Medulla oblongata (tissue), 1 donor: ENCODE results near the gene DNAH8.
A peak's percentile ranks its signal among the peaks of the same experiment; 100 is the strongest.

Experiments
- DNase-seq: peaks from one replicate; pipeline ENCODE4 v3.0.0-alpha.2; 2015; ENCODE audit errors: extremely low spot score

DNAH8 gene, protein sequence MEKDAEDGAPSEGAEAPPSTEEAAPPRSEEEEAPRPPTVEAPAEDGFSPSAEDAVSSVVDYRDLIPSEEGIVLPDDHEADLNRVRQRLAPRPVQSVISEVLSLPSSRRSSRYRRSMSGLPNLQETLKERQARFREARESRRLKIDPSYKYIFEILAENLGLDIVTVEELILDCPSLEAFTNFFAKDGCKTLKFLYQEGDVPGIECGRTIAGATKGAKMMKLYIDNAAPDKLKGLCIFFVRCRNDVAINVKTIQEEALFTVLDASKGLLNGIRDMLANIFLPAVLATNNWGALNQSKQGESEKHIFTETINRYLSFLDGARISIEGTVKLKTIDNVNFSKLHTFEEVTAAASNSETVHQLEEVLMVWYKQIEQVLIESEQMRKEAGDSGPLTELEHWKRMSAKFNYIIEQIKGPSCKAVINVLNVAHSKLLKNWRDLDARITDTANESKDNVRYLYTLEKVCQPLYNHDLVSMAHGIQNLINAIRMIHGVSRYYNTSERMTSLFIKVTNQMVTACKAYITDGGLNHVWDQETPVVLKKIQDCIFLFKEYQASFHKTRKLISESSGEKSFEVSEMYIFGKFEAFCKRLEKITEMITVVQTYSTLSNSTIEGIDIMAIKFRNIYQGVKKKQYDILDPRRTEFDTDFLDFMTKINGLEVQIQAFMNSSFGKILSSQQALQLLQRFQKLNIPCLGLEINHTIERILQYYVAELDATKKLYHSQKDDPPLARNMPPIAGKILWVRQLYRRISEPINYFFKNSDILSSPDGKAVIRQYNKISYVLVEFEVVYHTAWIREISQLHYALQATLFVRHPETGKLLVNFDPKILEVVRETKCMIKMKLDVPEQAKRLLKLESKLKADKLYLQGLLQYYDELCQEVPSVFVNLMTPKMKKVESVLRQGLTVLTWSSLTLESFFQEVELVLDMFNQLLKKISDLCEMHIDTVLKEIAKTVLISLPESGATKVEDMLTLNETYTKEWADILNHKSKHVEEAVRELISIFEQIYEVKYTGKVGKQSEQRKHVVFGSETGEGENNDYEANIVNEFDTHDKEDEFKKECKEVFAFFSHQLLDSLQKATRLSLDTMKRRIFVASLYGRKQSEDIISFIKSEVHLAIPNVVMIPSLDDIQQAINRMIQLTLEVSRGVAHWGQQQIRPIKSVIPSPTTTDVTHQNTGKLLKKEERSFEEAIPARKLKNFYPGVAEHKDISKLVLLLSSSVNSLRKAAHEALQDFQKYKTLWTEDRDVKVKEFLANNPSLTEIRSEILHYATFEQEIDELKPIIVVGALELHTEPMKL (N-terminal part only)

DNA sequence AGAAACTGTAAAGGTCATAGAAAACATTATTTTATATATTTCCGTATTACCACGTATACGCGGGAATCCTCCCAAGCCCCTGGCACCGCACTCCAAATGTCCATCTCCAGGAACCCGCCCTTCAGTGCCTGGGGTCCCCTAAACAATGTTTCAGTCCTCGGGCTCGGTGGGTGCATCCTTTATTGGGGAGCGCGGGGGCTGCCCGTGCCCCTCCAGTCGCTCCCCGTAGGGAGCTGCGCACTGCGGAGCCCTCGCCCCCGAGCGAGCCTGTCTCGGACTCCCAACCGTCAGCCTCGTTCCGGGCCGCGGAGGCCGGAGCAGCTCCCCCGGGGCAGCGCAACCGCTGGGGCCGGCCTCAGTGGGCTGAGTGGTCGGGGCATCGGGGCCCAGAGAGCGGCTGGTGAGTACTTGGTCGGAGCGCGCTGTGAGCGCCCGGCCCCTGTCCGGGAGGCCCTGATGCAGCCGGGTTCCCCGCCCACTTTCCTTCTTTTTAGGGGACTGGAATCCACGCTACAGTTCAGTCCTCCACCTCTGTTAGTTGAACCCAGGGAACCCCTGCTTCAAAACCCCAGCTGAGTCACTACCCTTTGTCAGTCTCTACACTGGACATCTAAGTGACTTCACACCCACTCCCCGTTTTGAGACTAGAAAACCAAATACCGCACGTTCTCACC, at the start of gene DNAH8:
Gene DNAH8, plus strand, starts transcription at position 296 of the 674 bp plus-strand sequence. CDS start 7,499 bp downstream, outside the sequence.
- DNase-seq: no peak

DNA sequence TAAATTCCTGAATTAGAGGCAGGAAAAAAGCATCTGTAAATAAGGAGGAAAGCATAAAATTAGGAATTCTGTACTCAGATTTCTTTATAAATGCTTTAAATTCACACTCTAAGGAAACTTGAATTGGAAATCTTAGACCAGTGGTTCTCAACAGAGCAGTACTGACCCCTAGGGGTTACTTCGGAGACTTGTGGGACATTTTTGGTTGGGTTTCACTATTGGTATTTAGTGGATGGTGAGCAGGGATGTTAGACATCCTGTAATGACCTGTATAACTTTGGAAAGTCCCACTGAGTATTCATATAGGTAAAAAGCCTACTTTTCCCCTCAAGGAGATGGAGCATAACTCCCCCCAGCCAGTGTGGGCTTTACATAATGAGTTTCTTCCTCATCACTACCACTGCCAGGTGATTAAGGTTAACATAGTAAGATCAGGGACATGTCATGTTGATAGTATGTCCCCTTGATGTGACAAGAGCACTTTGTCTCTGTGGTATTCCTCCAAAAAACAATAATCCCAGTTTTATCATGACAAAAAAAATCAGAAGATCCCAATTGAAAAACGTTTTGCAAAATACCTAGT, 43.1 kb upstream of the DNAH8 start:
- peak; percentile 63 for DNase-seq

DNA sequence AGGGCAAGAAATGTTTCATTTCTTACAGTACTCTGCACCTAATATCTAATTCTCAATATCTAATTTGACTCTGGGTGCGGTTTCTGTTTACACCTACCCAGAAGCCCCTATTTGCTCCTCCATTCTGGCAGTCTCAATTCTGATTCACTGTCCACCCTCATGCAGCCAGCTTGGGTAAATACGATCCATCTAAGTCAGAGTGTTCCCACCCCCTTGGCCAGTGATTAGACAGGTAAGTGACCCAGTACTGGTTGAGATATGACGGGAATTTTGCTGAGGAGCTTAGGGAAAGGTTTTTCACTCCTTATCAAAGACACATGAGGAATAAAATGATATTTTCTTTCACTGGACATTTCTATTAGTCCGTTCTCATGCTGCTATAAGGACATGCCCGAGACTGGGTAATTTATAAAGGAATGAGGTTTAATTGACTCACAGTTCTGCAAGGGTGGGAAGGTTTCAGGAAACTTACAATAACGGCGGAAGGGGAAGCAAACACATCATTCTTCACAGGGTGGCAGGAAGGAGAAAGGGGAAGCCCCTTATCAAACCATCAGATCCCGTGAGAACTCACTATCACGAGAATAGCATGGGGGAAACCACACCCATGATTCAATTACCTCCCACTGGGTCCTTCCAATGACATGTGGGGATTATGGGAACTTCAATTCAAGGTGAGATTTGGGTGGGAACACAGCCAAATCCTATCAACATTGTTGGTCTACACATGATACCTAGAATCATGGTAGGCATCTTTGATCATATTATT, 41.5 kb upstream of the DNAH8 start:
- no peak for DNase-seq

DNA sequence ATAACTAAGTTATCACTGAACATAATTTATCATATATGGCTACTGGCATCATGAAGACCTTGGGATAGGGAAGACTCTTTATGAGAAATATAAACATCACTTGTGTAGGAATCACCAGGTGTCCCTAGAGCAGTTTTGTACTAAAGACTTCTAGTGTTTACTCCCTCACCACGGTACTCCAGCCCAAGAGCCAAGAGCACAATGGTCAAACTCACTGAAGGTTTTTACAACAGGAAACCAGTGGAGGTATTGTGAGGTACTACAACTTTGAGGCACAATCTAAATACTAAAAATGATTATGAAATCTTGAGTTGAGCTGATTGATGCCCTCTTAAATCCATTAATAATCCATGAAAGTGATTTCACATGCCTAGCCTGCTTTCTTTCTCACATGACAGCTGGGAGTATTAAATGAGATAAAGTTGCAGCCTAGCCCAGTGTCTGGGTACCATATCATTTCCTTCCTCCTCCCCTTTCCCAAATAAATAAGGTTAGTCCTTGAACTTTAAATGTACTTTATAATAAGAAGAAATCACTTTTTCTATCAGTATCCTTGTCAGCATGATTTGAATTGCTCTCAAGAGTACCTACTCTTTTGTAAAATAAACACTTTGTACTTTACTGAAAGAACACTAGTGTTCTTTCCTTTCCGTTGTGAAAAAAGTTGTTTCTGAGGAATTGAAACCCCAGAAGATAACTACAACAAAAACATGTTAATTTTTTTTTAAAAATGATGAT, 38.7 kb upstream of the DNAH8 start:
- DNase-seq: no peak

DNA sequence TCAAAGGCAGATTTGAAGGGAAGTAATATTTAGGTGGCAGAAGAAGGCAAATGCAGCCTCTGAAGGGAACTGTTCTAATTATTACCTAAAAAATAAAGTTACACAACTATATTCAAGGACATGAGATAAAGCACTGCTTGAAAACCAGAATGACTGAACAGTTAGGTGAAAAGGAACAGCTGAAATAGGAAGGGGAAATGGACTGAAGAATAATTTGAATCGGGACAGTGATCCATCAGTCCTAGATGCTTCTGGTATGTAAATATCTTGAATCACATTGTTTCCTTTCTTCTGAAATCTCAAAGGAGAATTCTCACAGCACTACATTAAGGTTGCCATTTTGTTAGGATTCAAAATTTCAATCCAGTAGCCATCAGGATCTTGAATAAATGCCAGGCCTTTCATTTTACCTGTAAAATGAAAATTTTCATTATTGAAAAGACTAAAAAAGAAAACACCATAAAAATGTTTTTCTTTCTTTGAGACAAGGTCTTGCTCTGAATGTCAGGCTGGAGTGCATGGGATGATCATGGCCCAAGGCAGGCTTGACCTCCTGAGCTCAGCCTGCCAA, 38.1 kb upstream of the DNAH8 start:
- DNase-seq: no peak

DNA sequence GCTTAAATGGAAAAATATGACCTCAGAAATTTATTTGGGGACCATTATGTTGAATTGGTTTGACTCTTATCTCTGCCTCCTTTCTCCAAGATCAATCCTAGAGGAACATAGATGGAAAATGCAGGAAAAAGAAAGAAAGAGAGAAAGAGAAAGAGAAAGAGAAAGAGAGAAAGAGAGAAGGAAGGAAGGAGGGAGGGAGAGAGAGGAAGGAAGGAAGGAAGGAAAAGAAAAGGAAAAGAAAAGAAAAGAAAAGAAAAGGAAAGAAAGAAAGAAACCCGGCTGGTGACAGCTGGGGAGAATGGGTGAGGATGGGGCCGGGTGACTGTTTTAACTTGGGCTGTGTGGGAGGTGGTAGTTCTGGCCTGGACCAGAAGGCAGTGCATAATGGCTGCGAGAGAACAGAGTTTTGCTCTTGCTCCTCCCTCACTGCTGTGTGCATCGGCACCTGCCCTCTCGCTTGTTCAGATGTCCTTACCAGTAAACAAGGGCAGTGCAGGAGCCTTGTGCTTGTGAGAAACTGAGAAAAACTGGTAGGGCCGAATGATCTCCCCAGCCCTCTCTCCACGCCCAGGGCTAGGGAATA, 36.8 kb upstream of the DNAH8 start:
- DNase-seq: no peak

DNA sequence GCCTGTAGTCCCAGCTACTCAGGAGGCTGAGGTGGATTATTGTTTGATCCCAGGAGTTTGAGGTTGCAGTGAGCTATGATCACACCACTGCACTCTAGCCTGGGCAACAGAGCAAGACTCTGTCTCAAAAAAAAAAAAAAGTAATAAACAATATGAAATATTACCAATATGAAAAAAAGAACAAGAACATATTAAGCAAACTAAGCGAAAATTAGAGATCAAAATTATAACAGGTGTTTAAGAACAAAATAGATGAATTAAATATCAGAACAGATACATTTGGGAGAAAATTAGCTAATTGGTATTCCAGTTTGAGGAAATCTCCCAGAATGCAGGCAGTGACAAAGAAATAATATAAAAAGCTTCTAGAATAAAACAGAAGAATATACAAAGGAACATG, 35.4 kb upstream of the DNAH8 start:
- no peak for DNase-seq

DNA sequence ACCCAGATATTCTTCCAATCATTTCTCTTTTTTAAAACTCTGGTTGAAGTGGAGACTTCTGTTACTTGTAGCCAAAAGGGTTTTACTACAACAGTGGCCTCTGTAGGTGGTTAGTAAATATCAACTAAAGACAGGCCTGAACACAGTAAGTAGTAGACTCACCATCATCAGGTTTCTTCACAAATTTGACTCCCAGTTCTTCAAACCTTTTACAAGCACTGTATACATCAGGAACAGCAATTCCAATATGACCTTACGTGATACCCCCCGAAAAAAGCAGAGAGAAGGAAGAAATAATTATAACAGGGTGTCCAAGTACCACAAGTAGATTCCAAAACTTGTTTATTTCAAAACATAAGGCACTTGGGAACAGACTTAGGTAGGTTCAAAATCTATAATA, 33.3 kb upstream of the DNAH8 start:
- DNase-seq: no peak

DNA sequence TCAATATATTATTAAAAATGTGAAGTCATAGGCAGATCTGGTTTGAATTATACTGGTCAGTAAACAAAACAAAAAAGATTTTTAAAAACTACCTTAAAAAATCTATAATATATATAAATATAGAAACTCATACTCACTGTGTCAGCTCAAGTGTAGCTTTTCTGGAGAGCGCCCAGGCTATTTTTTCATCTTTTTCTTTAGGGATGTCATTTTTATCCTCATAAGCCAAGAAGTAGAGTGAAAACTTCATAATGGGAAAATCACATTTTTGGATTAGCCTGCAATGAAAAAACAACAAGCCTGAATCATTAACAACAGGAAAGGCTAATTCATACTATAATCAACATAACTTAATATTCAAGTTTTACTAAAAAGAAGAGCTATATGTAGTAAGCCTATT, 30.9 kb upstream of the DNAH8 start:
- DNase-seq: no peak

DNA sequence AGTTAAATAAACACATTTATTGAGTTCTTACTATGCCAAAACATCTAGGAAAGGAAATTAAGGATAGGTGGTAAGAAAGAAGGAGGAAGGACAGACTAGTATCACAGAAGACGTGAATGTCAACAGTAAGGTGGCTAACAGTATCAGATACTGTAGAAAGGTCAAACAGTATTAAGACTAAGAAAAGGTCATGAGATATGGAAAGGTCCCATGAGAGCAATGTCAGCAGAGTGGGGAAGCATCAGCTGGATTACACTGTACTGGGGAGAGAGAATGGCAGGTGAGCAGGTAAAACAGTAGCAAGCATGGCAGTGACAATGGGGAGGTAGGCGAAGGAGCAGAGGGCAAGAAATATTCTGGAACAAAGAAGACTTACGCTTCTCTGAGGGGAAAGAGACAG, 30.2 kb upstream of the DNAH8 start:
- no peak for DNase-seq

DNA sequence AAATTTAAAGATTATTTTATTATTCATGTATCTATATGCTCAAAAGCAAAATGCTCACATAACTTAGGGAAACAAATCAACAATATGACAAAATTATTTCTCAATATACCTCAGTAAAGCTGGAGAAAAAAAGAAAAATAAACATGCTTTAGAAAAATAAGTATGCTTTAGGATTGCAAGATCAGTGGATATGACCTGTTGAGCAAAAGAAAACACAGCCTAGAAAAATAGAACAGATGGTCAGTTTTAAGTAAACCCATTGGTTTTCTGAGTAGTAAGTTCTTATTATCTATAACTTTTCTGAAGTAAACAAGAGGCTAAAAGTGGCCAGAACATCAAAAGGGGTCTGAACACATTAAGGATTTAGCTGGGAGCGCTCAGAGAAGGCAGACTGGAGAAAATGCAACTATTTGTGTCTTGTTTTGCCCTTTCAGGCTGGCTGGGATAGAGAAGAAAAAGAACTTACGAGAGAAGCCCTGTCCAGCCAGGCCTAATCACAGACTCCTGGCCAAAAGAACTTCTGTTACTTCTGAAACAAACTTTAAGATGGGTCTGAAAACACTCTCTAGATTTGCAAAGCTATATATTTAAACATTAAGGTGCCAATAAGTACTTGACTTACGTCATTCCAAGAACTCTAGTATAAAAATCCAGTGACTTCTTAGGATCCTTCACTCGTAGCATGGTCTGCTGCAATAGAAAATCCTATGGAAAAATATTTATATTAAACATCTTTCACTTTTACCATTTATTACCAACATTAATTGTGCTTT, 28.7 kb upstream of the DNAH8 start:
- DNase-seq: peak; percentile 20

DNA sequence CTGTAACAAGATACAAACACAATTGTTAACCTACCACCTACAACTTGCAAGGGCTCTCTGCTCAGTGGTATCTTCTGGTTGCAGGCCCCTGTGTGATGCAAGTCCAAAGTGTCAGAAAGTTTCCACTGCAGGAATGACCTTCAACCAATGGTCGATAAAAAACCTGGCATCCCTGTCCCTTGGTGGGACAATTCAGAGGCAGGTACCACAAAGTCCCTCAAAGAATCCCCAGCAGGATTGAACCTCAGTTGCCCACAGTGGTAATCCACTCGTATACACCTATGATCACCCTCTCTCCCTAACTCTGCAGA, 28.1 kb upstream of the DNAH8 start:
- no peak for DNase-seq

DNA sequence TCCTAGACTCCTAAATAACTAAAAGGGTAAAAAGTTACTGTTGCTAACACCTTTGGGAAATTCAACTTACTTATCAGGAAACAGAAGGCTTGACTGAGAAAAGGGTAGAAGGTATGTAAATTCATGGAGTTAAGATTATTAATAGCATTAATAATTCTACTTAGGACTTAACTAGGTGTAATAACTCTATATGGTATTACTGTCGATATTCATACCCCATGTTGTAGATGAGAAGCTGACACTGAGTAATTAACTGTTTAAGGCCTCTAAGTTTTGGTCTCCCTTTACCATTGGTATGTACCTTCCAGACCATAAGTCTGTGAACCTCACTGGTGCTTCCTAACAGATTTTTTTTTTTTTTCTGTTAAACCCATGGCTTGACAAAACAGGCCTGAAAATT, 27.6 kb upstream of the DNAH8 start:
- no peak for DNase-seq

DNA sequence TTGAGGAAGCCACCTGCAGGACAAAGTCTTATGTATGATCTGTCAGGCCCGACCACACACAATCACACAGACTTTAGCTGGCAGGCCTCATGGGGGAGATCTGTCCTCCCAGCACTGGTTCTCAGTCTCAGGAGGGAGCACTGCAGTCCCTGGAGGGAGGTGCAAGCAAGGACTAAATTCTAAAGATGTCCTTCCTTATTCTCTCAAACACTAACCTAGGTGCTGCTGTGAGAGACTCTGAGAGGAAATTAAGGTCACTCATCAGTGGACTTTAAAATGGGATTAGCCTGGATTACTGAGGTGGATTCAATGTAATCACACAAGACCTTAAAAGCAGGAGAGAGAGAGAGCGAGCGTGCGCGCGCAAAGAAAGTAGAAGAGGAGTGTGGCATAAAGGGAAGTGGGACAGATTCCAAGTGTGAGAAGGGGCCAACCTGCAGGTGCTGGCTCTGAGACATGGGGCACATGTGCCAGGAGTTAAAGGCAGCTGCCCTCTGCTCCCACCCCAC, 26.5 kb upstream of the DNAH8 start:
- no peak for DNase-seq

DNA sequence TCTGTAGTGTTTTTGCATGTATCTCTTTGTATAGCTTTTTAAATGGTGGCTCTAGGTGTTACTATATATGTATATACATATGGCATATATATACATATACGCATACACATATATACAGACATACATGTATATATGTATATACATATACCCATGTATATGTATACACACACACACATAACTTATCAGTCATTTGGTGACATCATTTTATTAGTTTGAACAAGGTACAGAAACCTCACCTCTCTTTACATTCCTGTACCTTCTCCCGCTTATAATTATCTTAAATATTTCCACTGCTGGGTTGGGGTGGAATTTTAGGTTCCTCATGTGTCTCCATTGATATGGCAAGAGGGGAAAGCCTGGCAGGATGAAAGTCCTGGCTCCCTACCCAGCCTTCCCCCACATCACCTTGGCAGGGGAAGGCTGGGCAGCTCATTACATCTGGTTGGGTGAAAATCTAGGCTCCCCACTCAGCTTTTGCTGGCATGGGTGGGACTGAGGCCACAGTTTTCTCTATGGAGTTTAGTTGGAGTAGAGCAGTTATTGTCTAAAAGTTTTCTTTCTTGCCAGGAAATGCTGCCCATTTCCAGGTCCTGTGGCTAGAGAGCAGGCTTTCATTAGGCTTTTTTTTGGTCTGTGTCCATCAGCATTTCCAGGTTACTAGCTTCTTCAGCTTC, 19.7 kb upstream of the DNAH8 start:
- peak; percentile 69 for DNase-seq

DNA sequence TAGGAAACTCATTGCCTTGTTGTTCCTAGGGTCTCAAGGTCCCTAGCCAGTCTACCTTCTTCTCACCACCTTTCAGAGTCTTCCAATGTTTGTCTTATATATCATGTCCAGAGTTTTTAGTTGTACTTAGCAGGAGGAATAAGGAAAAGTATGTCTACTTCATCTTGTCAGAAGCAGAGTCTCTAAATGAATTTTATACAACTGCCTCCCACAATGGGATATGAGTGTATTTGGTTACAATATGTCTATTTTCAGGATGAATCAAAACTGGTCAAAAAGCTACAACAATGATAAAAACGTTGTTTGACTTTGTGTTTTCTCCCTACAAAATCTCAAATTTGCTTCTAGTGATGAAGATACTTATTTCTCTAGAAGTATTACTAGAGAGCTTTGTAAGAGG, 19.2 kb upstream of the DNAH8 start:
- no peak for DNase-seq

DNA sequence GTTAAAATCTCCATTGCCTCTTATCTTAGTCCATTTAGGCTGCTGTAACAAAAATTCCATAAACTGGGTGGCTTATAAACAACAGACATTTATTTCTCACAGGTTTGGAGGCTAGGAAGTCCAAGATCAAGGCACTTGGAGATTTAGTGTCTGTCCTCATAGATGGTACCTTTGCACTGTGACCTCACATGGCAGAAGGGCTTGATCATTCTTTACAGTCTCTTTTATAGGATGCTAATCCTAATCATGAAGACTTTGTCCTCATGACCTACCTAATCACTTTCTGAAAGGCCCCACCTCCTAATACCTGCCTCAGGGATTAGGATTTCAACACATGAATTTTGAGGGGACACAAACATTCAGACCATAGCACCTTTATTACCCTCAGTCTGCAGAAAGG, 18.8 kb upstream of the DNAH8 start:
- no peak for DNase-seq

DNA sequence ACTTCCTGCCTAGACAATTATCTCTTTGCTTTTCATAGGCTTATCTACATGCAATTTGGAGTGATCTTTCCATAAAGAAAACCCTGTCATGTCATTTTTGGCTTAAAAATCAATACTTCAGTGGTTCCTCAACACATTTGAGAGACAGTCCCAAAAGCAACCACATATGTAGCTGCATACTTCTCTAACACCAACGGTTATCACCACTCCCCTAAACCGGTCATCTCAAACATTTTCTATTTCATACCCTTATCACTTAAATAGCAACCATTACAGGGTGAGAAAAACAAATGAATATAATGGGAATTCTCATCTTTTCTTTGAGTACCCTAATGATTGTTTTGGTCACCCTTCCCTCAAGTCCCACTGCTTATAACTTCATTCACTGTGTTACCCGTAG, 17.3 kb upstream of the DNAH8 start:
- no peak for DNase-seq
